Subcutaneous abdominal adipose tissue (tissue), 5 donors: ENCODE data around the gene NOBOX.

Experiments
- H3K27ac ChIP-seq: one replicate; pipeline ENCODE4 v1.7.0; 2013; ENCODE audit warnings: low read depth, mild to moderate bottlenecking, inconsistent platforms, low read length, moderate library complexity
- H3K27me3 ChIP-seq, 5 donors: one replicate each; pipeline ENCODE4 v1.7.0; 2013; ENCODE audit warnings: low read length in 5 of 5, inconsistent platforms in 1 of 5; ENCODE audit not compliant: control insufficient read depth in 5 of 5, insufficient read depth in 4 of 5
- H3K36me3 ChIP-seq, 5 donors: one replicate each; pipeline ENCODE4 v1.7.0; 2013; ENCODE audit warnings: low read length in 5 of 5; ENCODE audit not compliant: control insufficient read depth in 5 of 5, insufficient read depth in 5 of 5
- H3K4me1 ChIP-seq, 5 donors: one replicate each; pipeline ENCODE4 v1.7.0; 2013; ENCODE audit warnings: low read length in 5 of 5, mild to moderate bottlenecking in 3 of 5, moderate library complexity in 1 of 5; ENCODE audit not compliant: control insufficient read depth in 5 of 5, insufficient read depth in 5 of 5
- H3K4me3 ChIP-seq, 5 donors: one replicate each; pipeline ENCODE4 v1.7.0; 2013; ENCODE audit warnings: low read length in 5 of 5, low read depth in 1 of 5
- H3K9ac ChIP-seq, 5 donors: one replicate each; pipeline ENCODE4 v1.7.0; 2013; ENCODE audit warnings: low read length in 5 of 5, mild to moderate bottlenecking in 4 of 5, moderate library complexity in 3 of 5
- H3K9me3 ChIP-seq, 5 donors: one replicate each; pipeline ENCODE4 v1.7.0; 2013; ENCODE audit warnings: low read length in 5 of 5; ENCODE audit not compliant: control insufficient read depth in 5 of 5
- donor health status: healthy.
- donor health status: healthy.
- donor health status: healthy.
- donor health status: healthy.
- donor health status: healthy.

The NOBOX gene

GRCh38 chr7:144416341-144416740 is 12.8 kb upstream of the NOBOX start:
- Histone ChIP-seq H3K27ac (no peak overlapping the region), H3K27me3 (no peaks in the 10 kb centered on the region), H3K9me3 (peaks cover 0 to 3% (median 0%) of the 10 kb centered on the region in 5 donors), H3K4me1 (no peaks in the 10 kb centered on the region), H3K36me3 (no peaks in the 10 kb centered on the region), H3K9ac (no peak overlapping the region), H3K4me3 (no peak overlapping the region)

GRCh38 chr7:144415858-144416257 is 12.4 kb upstream of the NOBOX start:
- Histone ChIP-seq H3K9me3 (peaks cover 0 to 3% (median 0%) of the 10 kb centered on the region in 5 donors), H3K4me1 (no peaks in the 10 kb centered on the region), H3K27ac (no peak overlapping the region), H3K36me3 (no peaks in the 10 kb centered on the region), H3K4me3 (no peak overlapping the region), H3K9ac (no peak overlapping the region), H3K27me3 (no peaks in the 10 kb centered on the region)

GRCh38 chr7:144414815-144415214 is 11.3 kb upstream of the NOBOX start:
- Histone ChIP-seq H3K27ac (no peak overlapping the region), H3K4me1 (no peaks in the 10 kb centered on the region), H3K9me3 (peaks cover 0 to 3% (median 0%) of the 10 kb centered on the region in 5 donors), H3K9ac (no peak overlapping the region), H3K36me3 (no peaks in the 10 kb centered on the region), H3K4me3 (no peak overlapping the region), H3K27me3 (peaks cover 0 to 8% (median 1%) of the 10 kb centered on the region in 5 donors)

- Histone ChIP-seq H3K4me1 (no peaks in the 10 kb centered on the region), H3K9me3 (no peaks in the 10 kb centered on the region), H3K4me3 (no peak overlapping the region), H3K9ac (no peak overlapping the region), H3K27me3 (peaks cover 0 to 8% (median 2%) of the 10 kb centered on the region in 5 donors), H3K27ac (no peak overlapping the region), H3K36me3 (no peaks in the 10 kb centered on the region)
Observed at GRCh38 chr7:144410441-144410840, 6.9 kb upstream of the NOBOX start.

- Histone ChIP-seq H3K36me3 (no peaks in the 10 kb centered on the region), H3K9ac (no peak overlapping the region), H3K4me3 (no peak overlapping the region), H3K27me3 (peaks cover 0 to 8% (median 4%) of the 10 kb centered on the region in 5 donors), H3K4me1 (no peaks in the 10 kb centered on the region), H3K27ac (no peak overlapping the region), H3K9me3 (no peaks in the 10 kb centered on the region)
Observed at GRCh38 chr7:144408121-144408520, 4.6 kb upstream of the NOBOX start.

- H3K4me1 ChIP-seq: no peaks in the 10 kb centered on the region
- H3K36me3 ChIP-seq: no peaks in the 10 kb centered on the region
- no peaks in the 10 kb centered on the region for H3K9me3 ChIP-seq
- no peak overlapping the region for H3K9ac ChIP-seq
- peaks cover 0 to 8% (median 5%) of the 10 kb centered on the region in 5 donors for H3K27me3 ChIP-seq
- no peak overlapping the region for H3K27ac ChIP-seq
- H3K4me3 ChIP-seq: no peak overlapping the region
Observed at GRCh38 chr7:144407266-144407931, 3.9 kb upstream of the NOBOX start.

- Histone ChIP-seq H3K27ac (no peak overlapping the region), H3K4me3 (no peak overlapping the region), H3K9me3 (no peaks in the 10 kb centered on the region), H3K9ac (no peak overlapping the region), H3K36me3 (no peaks in the 10 kb centered on the region), H3K27me3 (peaks cover 0 to 6% (median under 1%) of the 10 kb centered on the region in 5 donors), H3K4me1 (no peaks in the 10 kb centered on the region)
Observed at GRCh38 chr7:144404946-144405345, 1.5 kb upstream of the NOBOX start.

- Histone ChIP-seq H3K4me3 (no peak overlapping the region), H3K36me3 (no peaks in the 10 kb centered on the region), H3K27me3 (peaks cover 0 to 5% (median 3%) of the 10 kb centered on the region in 5 donors), H3K9me3 (no peaks in the 10 kb centered on the region), H3K27ac (no peak overlapping the region), H3K9ac (no peak overlapping the region), H3K4me1 (no peaks in the 10 kb centered on the region)
Observed at GRCh38 chr7:144403102-144403501, 391 bp downstream of the NOBOX start.

GRCh38 chr7:144401490-144401889 is 2.0 kb downstream of the NOBOX start:
- Histone ChIP-seq H3K27me3 (peaks cover 0 to 5% (median 3%) of the 10 kb centered on the region in 5 donors), H3K27ac (no peak overlapping the region), H3K9me3 (no peaks in the 10 kb centered on the region), H3K4me1 (no peaks in the 10 kb centered on the region), H3K9ac (no peak overlapping the region), H3K36me3 (no peaks in the 10 kb centered on the region), H3K4me3 (no peak overlapping the region)

GRCh38 chr7:144399946-144400345 is 3.5 kb downstream of the NOBOX start:
- Histone ChIP-seq H3K36me3 (no peaks in the 10 kb centered on the region), H3K9ac (no peak overlapping the region), H3K4me3 (no peak overlapping the region), H3K9me3 (no peaks in the 10 kb centered on the region), H3K27me3 (peaks cover 0 to 4% (median 0%) of the 10 kb centered on the region in 5 donors), H3K27ac (no peak overlapping the region), H3K4me1 (no peaks in the 10 kb centered on the region)
